ENCODE measurements around the gene EXOC1L.

The EXOC1L gene

GRCh38 chr4:55819634-55820033 is at the start of gene EXOC1L:
TSS of gene EXOC1L (plus strand) at chr4:55819790. CDS start at chr4:55820027, 237 bp downstream.
- DNase-seq (ENCODE audit: low read depth in 3 of 3) = no peak

DNA sequence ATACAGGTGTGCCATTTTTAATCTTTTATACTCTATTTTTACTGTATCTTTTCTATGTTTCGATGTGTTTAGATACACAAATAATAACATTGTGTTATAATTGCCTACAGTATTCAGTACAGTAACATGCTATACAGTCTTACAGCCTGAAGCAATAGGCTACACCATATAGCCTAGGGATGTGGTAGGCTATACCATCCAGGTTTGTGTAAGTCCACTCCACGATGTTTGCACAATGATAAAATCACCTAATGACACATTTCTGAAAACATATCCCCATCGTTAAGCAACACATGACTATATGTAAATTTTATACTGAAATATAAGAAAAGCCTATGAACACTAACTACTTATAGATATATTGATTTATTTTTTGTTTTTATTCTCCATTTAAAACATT is 48.9 kb upstream of the EXOC1L start:
- no peak for DNase-seq (ENCODE audit: low read depth in 3 of 3)

- DNase-seq (ENCODE audit: low read depth in 3 of 3) = no peak
Observed at GRCh38 chr4:55781341-55781740, 38.2 kb upstream of the EXOC1L start.

GRCh38 chr4:55781812-55782211 is 37.8 kb upstream of the EXOC1L start:
- DNase-seq (ENCODE audit: low read depth in 3 of 3) = no peak

GRCh38 chr4:55783584-55783983 is 36.0 kb upstream of the EXOC1L start:
- DNase-seq (ENCODE audit: low read depth in 3 of 3) = no peak

GRCh38 chr4:55784747-55785146 is 34.8 kb upstream of the EXOC1L start:
- DNase-seq (ENCODE audit: low read depth in 3 of 3) = no peak

DNA sequence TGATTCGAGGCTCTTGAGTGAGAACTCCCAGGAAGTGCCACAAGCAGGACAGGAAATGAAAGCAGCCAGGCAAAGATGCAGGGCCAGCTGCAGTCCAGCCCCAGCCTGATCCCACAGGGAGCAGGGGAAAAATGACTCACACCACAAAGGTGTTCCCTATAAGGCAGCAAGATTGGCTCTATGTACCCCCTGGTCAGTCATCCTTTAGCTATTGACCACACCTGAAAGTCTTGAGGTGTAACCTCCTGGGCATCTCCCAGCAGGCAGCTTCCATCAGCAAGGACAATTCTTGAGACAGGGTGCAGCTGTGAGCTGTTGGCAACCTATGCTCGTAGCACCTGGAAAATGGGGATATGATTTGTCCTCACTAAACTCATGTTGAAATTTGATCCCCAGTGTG is 27.9 kb upstream of the EXOC1L start:
- DNase-seq (ENCODE audit: low read depth in 3 of 3) = no peak

- no peak for DNase-seq (ENCODE audit: low read depth in 3 of 3)
Observed at GRCh38 chr4:55793479-55793878, 26.1 kb upstream of the EXOC1L start.

DNA sequence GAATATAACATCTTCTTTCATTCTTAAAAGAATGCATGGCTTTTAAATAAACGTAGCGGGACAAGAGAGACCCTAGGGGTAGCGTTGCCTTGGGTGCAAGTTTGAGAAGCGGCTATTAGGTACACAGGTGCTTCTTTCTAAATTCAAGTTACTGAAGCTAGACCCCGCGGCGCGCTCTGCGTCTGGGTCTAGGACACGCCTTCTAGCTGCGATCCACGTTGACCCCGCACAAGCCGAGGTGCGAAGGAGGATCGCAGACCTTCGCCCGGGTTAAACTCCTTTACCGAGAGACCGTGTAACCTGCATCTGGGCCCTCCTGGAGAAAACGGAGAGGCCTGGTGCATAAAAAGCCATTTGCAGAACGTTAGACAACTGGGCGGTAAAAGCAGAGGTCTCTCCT is 25.5 kb upstream of the EXOC1L start:
- no peak for DNase-seq (ENCODE audit: low read depth in 3 of 3)

GRCh38 chr4:55795341-55795740 is 24.2 kb upstream of the EXOC1L start:
- DNase-seq (ENCODE audit: low read depth in 3 of 3) = no peak

GRCh38 chr4:55801498-55801897 is 18.1 kb upstream of the EXOC1L start:
- no peak for DNase-seq (ENCODE audit: low read depth in 3 of 3)

GRCh38 chr4:55807556-55807955 is 12.0 kb upstream of the EXOC1L start:
- DNase-seq (ENCODE audit: low read depth in 3 of 3) = no peak

DNA sequence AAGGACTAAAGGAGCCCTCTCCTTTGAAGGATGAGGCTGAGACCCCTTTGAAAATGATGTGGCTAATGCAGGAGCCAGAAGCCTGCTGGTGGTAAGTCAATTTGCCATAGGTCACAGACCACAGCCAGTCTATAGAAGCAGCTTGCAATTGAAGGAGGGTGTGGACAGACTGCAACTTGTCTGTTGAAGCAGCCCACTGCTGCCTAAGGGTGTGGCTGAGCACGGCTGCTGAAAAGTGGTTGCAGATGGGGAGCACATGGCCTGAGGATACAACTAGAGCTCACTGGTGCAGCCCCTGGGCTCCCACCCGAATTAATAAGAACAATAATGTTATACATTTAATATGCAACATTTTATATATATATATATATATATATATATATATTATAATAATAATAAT is 11.4 kb upstream of the EXOC1L start:
- DNase-seq (ENCODE audit: low read depth in 3 of 3) = no peak

DNA sequence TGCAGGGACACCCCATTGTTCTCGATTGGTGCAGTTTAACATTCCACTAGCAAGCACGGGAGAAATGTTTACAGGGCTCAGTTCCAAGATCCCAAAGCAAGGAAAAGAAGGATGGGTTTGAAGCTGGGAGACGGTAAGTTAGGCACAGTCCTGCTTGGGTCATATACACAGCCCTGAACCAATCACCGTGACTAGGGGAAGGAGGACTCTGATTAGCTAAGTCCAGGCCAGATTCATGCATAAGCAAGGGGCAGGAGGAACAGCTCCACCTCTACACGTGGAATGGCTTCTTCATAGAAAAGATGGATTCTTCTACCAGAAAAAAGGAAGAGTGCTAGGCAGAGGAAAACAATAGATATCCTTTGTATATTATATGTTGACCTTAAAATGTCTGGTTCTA is 11.0 kb upstream of the EXOC1L start:
- no peak for DNase-seq (ENCODE audit: low read depth in 3 of 3)

DNA sequence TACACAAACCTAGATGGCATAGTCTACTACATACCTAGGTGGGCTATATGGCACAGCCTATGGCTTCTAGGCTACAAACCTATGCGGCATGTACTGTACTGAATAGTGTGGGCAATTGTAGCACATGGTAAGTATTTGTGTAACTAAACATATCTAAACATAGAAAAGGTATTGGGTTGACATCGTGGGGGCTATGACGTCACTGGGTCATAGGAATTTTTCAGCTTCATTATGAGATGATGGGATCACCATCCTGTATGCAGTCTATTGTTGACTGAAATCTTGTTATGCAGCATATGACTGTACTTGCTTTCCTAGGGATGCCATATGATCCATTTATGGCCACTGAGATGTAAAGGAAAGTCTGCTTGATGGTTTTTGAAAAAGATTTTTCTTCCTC is 1.9 kb upstream of the EXOC1L start:
- no peak for DNase-seq (ENCODE audit: low read depth in 3 of 3)

- no peak for DNase-seq (ENCODE audit: low read depth in 3 of 3)
Observed at GRCh38 chr4:55820279-55820678, 689 bp downstream of the EXOC1L start.

DNA sequence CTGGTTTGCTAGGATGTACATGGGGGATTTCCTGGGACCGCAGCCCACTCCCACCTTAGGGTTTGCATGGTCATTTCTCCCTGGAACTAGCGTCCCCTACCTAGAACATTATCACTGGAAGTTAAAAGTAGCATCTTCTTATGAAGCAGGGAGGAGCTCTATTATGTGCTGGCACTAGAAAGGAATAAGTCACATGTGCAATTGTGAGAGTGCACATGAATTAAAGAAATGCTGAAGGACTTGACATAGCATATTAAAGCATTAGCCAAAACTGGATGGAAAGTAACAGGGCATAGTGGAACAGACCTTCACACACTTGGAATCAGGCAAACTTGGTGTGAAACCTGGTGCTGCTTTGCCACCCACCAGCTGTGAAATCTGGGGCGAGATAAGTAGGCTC is 2.7 kb downstream of the EXOC1L start:
- DNase-seq (ENCODE audit: low read depth in 3 of 3) = no peak

- DNase-seq (ENCODE audit: low read depth in 3 of 3) = no peak
Observed at GRCh38 chr4:55824865-55825264, 5.3 kb downstream of the EXOC1L start.

- no peak for DNase-seq (ENCODE audit: low read depth in 3 of 3)
Observed at GRCh38 chr4:55826986-55827385, 7.4 kb downstream of the EXOC1L start.

GRCh38 chr4:55827582-55827981 is 8.0 kb downstream of the EXOC1L start:
- no peak for DNase-seq (ENCODE audit: low read depth in 3 of 3)

GRCh38 chr4:55830048-55830447 is 10.5 kb downstream of the EXOC1L start:
- no peak for DNase-seq (ENCODE audit: low read depth in 3 of 3)

DNA sequence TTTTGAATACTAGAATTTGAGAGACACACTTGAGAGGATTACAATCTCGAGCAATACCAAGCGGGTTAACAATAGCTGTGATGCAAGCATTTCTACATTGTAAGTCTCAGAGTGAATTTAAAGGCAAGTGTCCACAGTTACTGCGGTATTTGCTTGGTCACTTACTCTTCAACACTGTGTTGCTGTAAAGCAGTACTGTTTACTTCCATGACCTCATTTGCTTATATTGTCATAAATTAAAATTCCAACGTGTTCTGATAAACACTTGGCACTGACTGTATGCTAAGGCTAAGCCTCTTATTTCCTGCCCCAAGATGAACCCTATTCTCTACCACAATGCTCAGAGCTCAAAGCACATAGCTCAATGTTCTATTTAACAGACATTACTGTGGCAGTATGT is 11.1 kb downstream of the EXOC1L start:
- no peak for DNase-seq (ENCODE audit: low read depth in 3 of 3)

- no peak for DNase-seq (ENCODE audit: low read depth in 3 of 3)
Observed at GRCh38 chr4:55834086-55834795, 14.7 kb downstream of the EXOC1L start.

DNA sequence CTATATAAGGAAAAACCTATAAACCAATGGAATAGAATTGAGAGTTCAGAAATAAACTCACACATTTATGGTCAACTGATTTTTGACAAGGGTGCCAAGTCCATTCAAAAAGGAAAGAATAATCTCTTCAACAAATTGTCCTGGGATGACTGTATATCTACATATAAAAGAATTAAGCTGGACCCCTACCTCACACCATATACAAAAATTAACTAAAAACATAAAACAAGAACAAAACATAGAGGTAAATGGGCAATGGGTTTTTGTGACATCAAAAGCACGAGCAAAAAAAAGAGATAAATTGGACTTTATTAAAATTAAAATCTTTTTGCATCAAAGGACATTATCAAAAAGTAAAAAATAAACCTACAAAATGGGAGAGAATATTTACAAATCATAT is 18.3 kb downstream of the EXOC1L start:
- DNase-seq (ENCODE audit: low read depth in 3 of 3) = no peak
